ENCODE measurements around the gene ZNF133. TPM values are rescaled to one million over a fixed set of nuclear protein-coding genes. Genes with fewer than 3 reads are reported as not detected.
"Not testable (repeated sequence)": the region's sequence is repeated elsewhere in the genome, so short reads cannot be mapped to it uniquely, and the experiment has no call there.

Gene ZNF133
- total RNA-seq, 1 experiment from 2014 or later, result 30.4 TPM

GRCh38 chr20:18323705-18324104, 35.4 kb downstream of the ZNF133 start:
- Mint-ChIP-seq H3K9me3 (ENCODE audit: unreplicated experiment) (no peaks in the 10 kb centered on the region), H3K36me3 (ENCODE audit: insufficient read depth, unreplicated experiment) (peaks cover 4% of the 10 kb centered on the region), H3K27ac (ENCODE audit: low read depth, unreplicated experiment) (no peak overlapping the region), H3K27me3 (ENCODE audit: insufficient read depth, unreplicated experiment) (no peaks in the 10 kb centered on the region), H3K4me3 (ENCODE audit: unreplicated experiment) (no peak overlapping the region), H3K4me1 (ENCODE audit: insufficient read depth, unreplicated experiment) (no peaks in the 10 kb centered on the region)
- TF ChIP-seq, protein P1, sequence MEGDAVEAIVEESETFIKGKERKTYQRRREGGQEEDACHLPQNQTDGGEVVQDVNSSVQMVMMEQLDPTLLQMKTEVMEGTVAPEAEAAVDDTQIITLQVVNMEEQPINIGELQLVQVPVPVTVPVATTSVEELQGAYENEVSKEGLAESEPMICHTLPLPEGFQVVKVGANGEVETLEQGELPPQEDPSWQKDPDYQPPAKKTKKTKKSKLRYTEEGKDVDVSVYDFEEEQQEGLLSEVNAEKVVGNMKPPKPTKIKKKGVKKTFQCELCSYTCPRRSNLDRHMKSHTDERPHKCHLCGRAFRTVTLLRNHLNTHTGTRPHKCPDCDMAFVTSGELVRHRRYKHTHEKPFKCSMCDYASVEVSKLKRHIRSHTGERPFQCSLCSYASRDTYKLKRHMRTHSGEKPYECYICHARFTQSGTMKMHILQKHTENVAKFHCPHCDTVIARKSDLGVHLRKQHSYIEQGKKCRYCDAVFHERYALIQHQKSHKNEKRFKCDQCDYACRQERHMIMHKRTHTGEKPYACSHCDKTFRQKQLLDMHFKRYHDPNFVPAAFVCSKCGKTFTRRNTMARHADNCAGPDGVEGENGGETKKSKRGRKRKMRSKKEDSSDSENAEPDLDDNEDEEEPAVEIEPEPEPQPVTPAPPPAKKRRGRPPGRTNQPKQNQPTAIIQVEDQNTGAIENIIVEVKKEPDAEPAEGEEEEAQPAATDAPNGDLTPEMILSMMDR (IDR thresholded peaks at IDR 0.05; ENCODE audit: unreplicated experiment), result no peak
- ChIA-PET POLR2A (no interaction called here), CTCF (interaction anchor here (0.6 to 1.5 kb wide), 6 partner anchors 10 to 1232 kb away, joined by 3 read pairs; no protein-coding TSS in a partner anchor)
- DNase-seq (ENCODE audit: unreplicated experiment), result no peak
- no TSS peak for BruUV-seq (replicated peaks)
- intact Hi-C loops (cut with micrococcal nuclease), result no loop called here

DNA sequence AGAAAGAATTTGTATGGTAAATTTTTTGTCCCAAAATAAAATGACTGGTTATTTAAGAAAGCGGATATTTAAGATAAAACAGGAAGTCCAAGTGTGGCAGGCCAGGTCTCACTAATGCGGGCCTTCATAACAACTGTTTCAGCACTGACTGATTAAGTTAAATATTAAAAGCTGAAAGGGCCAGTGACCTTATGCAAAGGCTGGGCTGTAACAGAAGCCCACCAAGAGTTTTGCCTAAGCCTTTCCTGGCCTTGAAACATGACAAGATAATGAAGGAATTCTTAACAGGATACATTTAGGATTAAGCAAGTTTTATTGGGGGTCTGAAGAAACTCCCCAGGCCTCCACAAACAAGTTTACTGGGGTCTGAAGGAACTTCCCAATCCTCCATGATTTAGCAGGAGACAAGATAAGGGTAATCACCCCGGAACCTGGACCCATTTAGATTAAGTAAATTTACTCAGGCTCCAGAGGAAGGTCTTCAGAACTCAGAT, 36.3 kb downstream of the ZNF133 start:
- TF ChIP-seq, protein P1 (IDR thresholded peaks at IDR 0.05; ENCODE audit: unreplicated experiment), result no peak
- H3K27me3 Mint-ChIP-seq (ENCODE audit: insufficient read depth, unreplicated experiment), result no peaks in the 10 kb centered on the region
- H3K36me3 Mint-ChIP-seq (ENCODE audit: insufficient read depth, unreplicated experiment), result peaks cover 7% of the 10 kb centered on the region
- H3K4me1 Mint-ChIP-seq (ENCODE audit: insufficient read depth, unreplicated experiment), result no peaks in the 10 kb centered on the region
- H3K27ac Mint-ChIP-seq (ENCODE audit: low read depth, unreplicated experiment), result no peak overlapping the region
- ChIA-PET CTCF (interaction anchor here (0.7 kb wide), 1 partner anchor 158 kb away, joined by 3 read pairs; no protein-coding TSS in a partner anchor), POLR2A (no interaction called here)
- intact Hi-C loops (cut with micrococcal nuclease), result no loop called here
- no TSS peak for BruUV-seq (replicated peaks)
- H3K9me3 Mint-ChIP-seq (ENCODE audit: unreplicated experiment), result no peaks in the 10 kb centered on the region
- no peak overlapping the region for H3K4me3 Mint-ChIP-seq (ENCODE audit: unreplicated experiment)
- no peak for DNase-seq (ENCODE audit: unreplicated experiment)

GRCh38 chr20:18326990-18327389, 38.7 kb downstream of the ZNF133 start:
- CTCF ChIA-PET, result no interaction called here
- intact Hi-C loops (cut with micrococcal nuclease), result no loop called here
- peaks cover 17% of the 10 kb centered on the region for H3K9me3 Mint-ChIP-seq (ENCODE audit: unreplicated experiment)
- no peaks in the 10 kb centered on the region for H3K4me1 Mint-ChIP-seq (ENCODE audit: insufficient read depth, unreplicated experiment)
- H3K4me3 Mint-ChIP-seq (ENCODE audit: unreplicated experiment), result no peak overlapping the region
- no TSS peak for BruUV-seq (replicated peaks)
- peaks cover 6% of the 10 kb centered on the region for H3K36me3 Mint-ChIP-seq (ENCODE audit: insufficient read depth, unreplicated experiment)
- no peak overlapping the region for H3K27ac Mint-ChIP-seq (ENCODE audit: low read depth, unreplicated experiment)
- TF ChIP-seq, protein P1 (IDR thresholded peaks at IDR 0.05; ENCODE audit: unreplicated experiment), result no peak
- no peaks in the 10 kb centered on the region for H3K27me3 Mint-ChIP-seq (ENCODE audit: insufficient read depth, unreplicated experiment)
- POLR2A ChIA-PET, result no interaction called here
- DNase-seq (ENCODE audit: unreplicated experiment), result no peak

DNA sequence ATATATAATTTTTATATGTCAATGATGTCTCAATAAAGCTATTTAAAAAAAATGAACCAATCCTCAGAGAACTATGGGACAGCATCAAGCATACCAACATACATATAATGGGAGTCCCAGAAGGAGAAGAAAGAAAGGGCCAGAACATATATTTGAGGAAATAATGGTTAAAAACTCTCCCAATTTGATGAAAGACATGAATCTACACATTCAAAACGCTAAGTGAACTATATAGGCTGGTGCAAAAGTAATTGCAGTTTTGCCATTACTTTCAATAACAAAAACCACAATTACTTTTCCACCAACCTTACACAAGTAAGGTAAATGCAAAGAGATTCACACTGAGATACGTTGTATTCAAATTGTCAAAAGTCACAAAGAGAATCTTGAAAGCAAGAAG, 43.4 kb downstream of the ZNF133 start:
- TF ChIP-seq, protein P1 (IDR thresholded peaks at IDR 0.05; ENCODE audit: unreplicated experiment), result no peak
- CTCF ChIA-PET, result interaction anchor here (0.7 to 1.4 kb wide), 2 partner anchors 28 to 944 kb away, joined by 3 read pairs; no protein-coding TSS in a partner anchor
- H3K27ac Mint-ChIP-seq (ENCODE audit: low read depth, unreplicated experiment), result no peak overlapping the region
- intact Hi-C loops (cut with micrococcal nuclease), result no loop called here
- H3K4me3 Mint-ChIP-seq (ENCODE audit: unreplicated experiment), result no peak overlapping the region
- H3K9me3 Mint-ChIP-seq (ENCODE audit: unreplicated experiment), result peaks cover 39% of the 10 kb centered on the region
- H3K4me1 Mint-ChIP-seq (ENCODE audit: insufficient read depth, unreplicated experiment), result no peaks in the 10 kb centered on the region
- POLR2A ChIA-PET, result no interaction called here
- no peak for DNase-seq (ENCODE audit: unreplicated experiment)
- no peaks in the 10 kb centered on the region for H3K27me3 Mint-ChIP-seq (ENCODE audit: insufficient read depth, unreplicated experiment)
- H3K36me3 Mint-ChIP-seq (ENCODE audit: insufficient read depth, unreplicated experiment), result peaks cover 6% of the 10 kb centered on the region
- no TSS peak for BruUV-seq (replicated peaks)

DNA sequence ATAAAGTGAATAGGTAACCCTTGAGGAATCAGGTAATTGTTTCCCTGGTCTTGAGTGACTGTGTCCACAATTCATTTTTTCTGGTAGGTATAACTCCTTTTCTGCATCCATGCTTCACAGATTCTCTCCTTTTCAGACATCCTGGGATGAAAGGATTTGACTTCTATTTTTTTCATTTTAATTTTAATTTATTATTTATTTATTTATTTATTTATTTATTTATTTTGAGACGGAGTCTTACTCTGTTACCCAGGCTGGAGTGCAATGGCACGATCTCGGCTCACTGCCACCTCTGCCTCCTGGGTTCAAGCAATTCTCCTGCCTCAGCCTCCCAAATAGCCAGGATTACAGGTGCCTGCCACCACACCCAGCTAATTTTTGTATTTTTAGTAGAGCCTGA, 61.4 kb downstream of the ZNF133 start:
- POLR2A ChIA-PET; H3K27me3 Mint-ChIP-seq (ENCODE audit: insufficient read depth, unreplicated experiment); BruUV-seq (replicated peaks): not testable (repeated sequence)

More for the DNA sequence above, 61.4 kb downstream of the ZNF133 start:
- H3K4me1 Mint-ChIP-seq (ENCODE audit: insufficient read depth, unreplicated experiment); CTCF ChIA-PET; H3K4me3 Mint-ChIP-seq (ENCODE audit: unreplicated experiment); H3K36me3 Mint-ChIP-seq (ENCODE audit: insufficient read depth, unreplicated experiment); H3K9me3 Mint-ChIP-seq (ENCODE audit: unreplicated experiment); intact Hi-C loops (cut with micrococcal nuclease); DNase-seq (ENCODE audit: unreplicated experiment); H3K27ac Mint-ChIP-seq (ENCODE audit: low read depth, unreplicated experiment): not testable (repeated sequence)
